GM10847 (cell line): ENCODE measurements around the gene EVI5.

ENCODE experiments used
- POLR2A ChIP-seq: IDR thresholded peaks from 2 replicates; pipeline ENCODE4 v1.6.1; 2011; ENCODE audit not compliant: insufficient read length; ENCODE audit errors: extremely low read depth

Gene EVI5

DNA sequence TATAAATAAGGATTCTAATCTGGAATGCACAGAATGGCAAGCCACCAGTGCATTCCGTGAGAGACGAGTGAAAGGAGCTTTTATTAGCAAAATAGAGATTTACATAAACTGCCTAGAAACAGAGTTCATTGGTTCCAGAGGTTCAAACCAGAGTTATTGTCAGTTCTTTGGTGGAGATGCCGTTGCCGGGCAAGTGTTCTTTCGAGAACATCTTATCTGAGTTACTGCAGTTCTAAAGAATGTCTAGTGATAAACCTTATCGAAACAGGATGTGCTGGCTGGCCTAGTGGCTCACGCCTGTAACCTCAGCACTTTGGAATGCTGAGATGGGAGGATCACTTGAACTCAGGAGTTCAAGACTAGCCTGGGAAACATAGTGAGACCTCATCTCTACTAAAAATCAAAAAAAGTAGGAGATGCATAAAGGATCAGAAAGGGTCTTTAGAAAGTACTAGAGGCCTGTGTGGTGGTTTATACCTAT is 19.9 kb upstream of the EVI5 start:
- TF ChIP-seq POLR2A = no peak

DNA sequence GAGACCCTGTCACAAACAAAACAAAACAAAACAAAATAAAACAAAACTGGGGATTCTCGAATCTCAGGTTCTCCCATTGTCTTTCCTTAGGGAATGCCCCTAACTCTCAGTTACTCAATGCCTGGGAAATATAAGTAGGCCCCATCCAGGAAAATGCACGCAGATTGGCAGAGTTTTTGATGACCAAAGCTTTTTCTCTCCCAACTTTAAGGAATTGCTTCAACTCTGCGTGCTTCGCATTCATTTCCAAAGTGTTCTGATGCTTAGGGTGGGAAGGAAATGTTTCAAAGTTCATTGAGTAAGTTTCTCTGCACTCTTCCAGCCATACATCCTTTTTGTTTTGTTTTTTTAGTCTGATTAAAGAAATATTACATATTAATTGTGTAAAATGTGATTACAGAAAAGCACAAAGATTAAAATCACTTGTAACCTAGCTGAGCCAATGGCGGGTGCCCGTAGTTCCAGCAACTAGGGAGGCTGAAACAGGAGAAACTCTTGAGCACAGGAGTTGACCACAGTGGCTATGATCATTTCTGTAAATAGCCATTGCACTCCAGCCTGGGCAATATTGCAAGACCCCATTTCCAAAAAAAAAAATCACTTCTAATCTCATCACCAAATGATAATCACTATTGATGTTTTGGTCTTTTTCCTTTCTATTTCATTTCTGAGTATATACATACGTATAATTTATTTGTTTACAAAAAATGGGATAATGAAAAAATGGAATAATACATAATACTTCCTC is 18.4 kb upstream of the EVI5 start:
- TF ChIP-seq POLR2A = no peak

DNA sequence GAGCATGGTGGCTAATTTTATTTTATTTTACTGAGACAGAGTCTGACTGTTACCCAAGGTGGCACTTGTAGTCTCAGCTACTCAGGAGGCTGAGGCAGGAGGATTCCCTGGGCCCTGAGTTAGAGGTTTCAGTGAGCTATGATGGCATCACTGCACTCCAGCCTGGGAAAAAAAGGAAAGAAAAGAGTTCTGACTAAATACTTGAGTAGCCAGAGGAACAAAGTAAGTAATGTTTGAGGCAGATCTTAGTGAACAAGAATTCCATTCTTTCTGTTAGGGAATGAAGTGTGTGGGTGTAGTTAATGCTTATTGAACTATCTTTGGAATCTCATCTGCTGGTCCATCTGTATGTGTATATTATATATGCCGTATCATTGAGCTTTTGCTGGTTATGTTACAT is 13.1 kb upstream of the EVI5 start:
- no peak for TF ChIP-seq POLR2A

DNA sequence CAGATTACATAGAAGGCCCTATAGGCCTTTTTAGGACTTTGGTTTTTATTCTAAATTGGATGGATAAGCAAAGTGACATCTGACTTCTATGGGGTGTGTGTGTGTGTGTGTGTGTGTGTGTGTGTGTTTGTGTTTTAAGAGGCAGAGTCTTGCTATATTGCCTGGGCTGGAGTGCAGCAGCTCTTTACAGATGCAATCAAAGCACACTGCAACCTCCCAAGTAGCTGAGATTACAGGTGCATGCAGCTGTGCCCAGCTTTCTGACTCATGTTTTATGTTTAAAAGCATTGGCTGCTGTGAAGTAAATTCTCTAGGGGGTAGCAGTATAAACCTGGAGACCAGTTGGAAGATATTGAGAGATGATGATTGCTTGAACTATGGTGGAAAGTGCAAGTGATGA is 12.4 kb upstream of the EVI5 start:
- no peak for TF ChIP-seq POLR2A

DNA sequence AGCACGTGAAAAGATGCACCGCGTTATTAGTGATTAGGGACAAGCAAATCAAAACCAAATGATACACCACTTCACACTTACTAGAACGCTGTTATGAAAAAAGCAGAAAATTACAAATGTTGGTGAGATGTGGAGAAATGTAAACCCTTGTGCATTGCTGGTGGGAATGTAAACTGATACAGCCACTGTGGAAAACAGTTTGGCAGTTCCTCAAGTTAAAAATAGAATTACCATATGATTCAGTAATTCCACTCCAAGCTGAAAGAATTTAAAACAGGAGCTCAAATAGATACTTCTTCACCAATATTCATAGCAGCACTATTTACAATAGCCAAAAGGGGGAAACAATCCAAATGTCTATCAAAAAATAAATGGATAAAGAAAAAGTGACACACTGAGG is 10.3 kb upstream of the EVI5 start:
- TF ChIP-seq POLR2A = no peak

DNA sequence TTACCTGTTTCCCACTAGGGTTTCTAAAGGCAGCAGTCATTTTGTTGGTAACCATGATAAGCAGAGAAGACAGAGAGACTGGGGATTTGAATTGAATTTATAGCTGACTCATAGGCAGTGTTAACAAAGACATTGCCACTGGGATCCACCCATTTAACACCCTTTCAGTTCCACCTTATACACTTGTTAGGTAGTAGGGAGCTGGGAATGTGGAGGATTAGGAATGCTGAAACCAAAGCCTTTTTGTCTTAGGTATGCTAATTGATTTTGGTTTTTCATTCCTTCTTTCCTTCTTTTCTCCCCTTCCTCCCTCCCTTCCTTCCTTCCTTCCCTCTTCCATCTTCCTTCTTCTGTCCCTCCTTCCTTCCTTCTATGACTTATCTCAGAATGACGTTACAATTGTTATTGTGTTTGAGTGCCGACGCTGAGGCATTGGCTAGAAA is 7.5 kb upstream of the EVI5 start:
- no peak for TF ChIP-seq POLR2A

DNA sequence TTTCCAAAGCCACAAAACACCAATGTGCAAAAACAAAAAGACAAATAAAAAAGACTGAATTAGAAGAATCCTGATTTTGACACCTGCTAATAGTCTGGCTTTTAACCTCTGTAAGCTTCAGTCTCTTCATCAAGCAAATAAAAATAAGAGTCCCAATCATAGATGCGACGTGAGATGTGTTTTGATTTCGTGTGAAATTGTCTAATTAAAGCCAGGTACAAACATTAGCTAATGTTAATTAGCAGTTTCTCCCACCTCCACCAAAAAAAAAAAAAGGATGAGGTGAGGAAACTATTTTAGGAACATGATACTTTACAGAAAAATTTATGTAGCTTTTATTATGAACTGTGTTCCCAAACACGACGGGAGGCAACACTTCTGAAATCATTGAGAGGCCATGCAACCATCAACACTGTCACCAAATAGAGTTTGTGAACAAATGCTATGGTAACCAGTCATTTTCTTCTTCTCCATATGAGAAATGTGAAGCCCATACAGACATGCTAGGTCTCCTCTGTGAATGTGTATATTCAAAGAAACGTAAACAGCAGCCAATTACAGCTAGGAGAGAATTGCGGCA is 6.7 kb upstream of the EVI5 start:
- no peak for TF ChIP-seq POLR2A

DNA sequence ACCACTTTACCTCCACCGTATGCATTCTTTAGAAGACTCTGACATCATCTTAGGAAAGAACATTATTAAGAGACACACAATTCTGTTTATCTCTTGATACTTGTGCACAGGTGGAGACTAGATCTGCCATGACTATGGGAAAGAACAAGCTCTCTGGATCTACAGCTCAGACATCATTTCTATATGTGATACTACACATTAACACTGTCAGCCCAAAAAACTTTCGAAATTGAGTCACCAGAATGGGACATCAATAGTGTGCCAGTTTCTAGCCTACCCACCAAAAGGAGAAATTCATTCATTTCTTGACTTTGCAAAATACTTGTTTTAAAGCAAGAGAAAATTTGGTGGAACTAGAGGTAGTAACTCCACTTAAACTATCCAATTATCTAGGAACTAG is 6.0 kb upstream of the EVI5 start:
- no peak for TF ChIP-seq POLR2A

DNA sequence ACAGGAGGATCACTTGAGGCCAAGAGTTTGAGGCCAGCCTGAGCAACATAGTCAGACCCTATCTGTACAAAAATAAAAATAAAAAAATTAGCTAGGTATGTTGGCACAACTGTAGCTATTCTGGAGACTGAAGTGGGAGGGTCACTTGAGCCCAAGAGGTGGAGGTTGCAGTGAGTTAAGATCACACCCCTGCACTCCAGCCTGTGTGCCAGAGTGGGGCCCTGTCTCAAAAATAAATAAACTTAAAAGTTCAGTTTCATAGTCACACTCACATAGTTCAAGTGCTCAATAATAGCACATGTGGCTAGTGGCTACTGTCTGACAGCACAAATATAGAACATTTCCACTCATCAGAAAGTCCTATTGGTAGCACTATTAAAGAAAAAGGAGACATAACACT is 5.2 kb upstream of the EVI5 start:
- no peak for TF ChIP-seq POLR2A

DNA sequence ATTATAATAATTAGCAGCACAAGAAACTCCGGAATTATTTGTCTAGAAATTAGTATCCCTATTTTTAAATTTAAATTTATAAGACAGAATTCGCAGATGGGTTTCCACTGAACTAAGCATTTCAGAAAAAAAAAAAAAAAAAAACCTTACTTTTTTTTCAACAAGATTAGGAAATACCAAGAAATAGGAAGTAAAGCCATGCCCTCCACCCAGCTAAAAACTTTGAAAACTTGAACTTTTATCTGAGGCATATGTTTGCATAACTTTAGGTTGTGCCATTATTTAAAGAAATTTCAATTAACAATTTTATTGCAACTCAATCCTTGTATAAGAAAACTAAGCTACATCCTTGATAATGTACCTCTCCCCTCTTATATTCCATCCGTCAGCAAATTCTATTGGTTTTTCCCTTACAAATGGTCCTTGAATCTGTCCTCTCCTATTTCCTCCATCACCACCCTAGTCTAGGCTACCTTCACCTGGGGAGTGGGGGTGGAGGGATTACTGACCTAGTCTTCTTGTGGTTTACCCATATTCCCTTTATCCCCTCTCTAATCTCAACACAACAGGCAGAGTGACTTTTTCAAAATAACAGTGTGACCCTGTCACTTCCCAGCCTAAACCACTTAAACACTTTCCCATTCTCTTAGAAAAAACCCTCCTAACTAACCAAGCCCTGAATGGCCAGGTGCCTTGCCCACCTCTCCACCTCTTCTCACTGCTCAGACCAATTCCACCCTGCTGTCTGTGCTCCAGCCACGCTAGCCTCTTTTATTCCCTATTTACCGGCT is 1.4 kb upstream of the EVI5 start:
- no peak for TF ChIP-seq POLR2A

DNA sequence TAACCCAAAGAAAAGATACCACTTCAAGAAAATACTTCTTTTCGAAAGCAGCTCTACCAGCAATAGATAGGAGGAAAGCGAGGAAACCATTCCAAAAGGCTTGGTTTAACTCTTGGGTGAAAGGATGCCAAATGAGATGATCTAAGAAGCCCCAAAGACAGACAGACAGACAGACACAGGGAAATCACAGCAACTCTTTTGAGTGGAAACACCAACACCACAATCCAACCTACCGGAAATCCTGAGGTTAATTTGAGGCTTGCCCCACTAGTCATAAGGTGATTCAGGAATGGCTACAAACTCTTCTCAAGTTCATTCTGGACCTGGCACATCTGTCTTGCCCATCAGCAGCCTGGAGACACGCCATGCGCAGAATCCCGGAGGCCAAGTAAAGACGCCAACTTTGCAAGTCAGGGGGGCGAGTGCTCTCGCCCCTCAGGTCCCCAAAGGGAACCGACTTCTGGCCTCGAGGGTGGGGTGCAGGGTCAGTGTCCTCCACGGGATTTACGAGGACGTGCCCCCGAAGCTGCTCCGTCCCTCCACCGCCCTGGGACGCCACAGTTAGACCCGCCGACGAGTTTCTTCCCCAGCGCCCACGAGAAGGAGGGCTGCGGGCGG is 778 bp downstream of the EVI5 start:
- TF ChIP-seq POLR2A = no peak

DNA sequence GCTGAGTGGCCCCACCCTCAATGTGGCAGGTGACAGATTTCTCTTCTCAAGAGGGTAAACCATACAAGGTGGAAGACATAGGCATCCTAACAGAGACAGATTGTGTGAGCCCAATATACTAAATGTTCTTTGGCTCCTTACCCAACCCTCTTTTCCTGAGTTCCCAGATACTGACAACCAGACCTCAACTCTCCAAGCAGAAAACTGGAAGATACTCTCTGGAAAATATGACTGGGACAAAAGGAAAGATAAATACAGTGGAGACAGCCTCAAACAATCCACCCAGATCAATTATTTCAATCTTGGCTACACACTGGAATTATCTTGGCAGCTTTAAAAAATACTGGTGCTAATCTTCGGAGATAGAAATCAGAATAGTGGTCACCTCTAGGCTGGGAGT is 6.5 kb downstream of the EVI5 start:
- TF ChIP-seq POLR2A = no peak

DNA sequence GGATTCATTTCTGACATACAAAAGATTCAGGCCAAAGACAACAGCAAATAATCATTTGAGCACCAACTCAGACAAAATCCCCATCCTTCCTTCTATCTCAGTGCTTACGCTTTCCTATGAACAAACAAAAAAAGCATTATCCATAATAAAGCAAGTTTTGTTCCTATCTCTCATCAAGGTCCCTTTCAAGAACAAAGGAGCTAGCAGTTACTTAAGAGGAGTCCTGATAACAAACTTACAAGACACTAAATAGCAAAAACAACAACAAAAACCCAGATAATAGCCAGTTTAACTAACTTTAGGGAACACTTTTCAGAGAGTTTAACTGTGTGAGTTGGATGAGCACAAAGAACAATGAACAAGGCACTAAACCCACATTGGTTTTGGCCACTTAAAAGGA is 10.5 kb downstream of the EVI5 start:
- no peak for TF ChIP-seq POLR2A

DNA sequence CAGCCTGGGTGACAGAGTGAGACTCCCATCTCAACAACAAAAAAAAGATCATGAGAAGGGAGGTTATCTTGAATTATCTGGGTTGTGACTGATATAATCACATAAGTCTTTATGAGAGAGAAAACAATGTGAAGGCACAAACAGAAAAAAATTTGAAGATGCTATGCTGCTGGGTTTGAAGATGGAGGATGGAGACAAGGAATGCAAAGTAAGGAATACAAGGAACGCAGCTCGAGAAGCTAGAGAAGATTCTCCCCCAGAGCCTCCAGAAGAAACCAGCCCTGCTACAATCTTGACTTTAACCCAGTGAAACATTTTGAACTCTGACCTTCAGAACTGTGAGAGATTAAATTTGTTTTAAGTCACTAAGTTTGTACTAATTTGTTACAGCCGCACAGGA is 15.1 kb downstream of the EVI5 start:
- TF ChIP-seq POLR2A = no peak

DNA sequence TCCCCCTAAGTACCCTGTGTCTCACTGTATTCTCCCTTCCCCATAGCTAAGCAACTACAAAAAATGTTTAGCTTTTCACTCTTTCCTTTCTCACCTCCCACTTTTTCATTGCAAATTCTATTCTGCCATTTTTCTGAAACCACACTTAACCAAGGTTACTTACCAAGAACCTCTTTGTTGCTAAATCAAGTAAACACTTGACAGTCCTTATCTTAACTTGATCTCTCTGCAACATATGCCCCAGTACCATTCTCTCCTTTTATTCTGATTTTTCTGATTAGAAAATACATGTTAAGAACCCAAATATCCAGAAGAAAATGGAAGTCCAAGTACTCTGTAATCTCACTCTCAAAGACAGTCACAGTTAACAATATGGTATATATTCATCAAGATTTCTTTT is 16.0 kb downstream of the EVI5 start:
- no peak for TF ChIP-seq POLR2A

DNA sequence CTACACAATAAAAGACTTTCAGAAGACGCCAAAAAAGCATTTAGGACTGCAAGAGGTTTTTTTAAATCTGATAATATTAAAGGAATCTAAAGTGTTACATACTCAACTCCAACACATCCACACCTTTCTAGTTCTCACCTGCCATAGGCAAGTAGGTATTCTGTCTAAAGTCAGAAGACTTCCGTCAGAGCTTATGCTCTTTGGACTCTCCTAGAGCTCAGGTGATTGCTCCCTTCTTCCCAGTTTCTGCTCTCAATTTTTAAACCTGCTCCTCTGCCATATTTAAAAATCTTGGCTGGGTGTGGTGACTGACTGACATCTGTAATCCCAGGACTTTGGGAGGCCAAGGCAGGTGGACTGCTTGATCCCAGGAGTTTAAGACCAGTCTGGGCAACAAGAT is 16.6 kb downstream of the EVI5 start:
- TF ChIP-seq POLR2A = no peak
